MCF 10A (cell line): ENCODE data around the gene APOBEC3B. TPM values are rescaled to one million over a fixed set of nuclear protein-coding genes. Genes with fewer than 3 reads are reported as not detected.

Experiments
- BruUV-seq: library from RNA; stranded (reverse); fragments of 400-500 nt; replicated peaks from 2 replicates; lab custom pipeline; 2021; lab: Mats Ljungman, UMichigan
- CTCF ChIA-PET: fragments of 300-600 bp; sonication (Branson Sonifier 250); formaldehyde crosslinking; extraction: SDS; loops from one replicate; lab custom pipeline; 2021; ENCODE audit warnings: antibody characterized with exemption, inconsistent platforms; lab: Yijun Ruan, JAX
- POLR2A ChIA-PET: fragments of 300-600, 350-650 bp; sonication (Branson Sonifier 250); formaldehyde crosslinking; extraction: SDS; loops from one replicate; lab custom pipeline; 2020; ENCODE audit warnings: antibody characterized with exemption, inconsistent platforms; lab: Yijun Ruan, JAX
- DNase-seq: peaks from one replicate; pipeline ENCODE4 v3.0.0-alpha.2; 2018; ENCODE audit not compliant: unreplicated experiment
- H3K27ac Mint-ChIP-seq: one replicate; pipeline ENCODE4 v1.8.0; 2022; ENCODE audit warnings: mild to moderate bottlenecking, low read depth, mixed read lengths; ENCODE audit not compliant: unreplicated experiment
- H3K27me3 Mint-ChIP-seq: one replicate; pipeline ENCODE4 v1.8.0; 2022; ENCODE audit warnings: mixed read lengths; ENCODE audit not compliant: insufficient read depth, unreplicated experiment
- H3K36me3 Mint-ChIP-seq: one replicate; pipeline ENCODE4 v1.8.0; 2022; ENCODE audit warnings: mild to moderate bottlenecking, moderate library complexity, mixed read lengths; ENCODE audit not compliant: insufficient read depth, unreplicated experiment
- H3K4me1 Mint-ChIP-seq: one replicate; pipeline ENCODE4 v1.8.0; 2022; ENCODE audit warnings: mixed read lengths; ENCODE audit not compliant: insufficient read depth, unreplicated experiment
- H3K4me3 Mint-ChIP-seq: one replicate; pipeline ENCODE4 v1.8.0; 2022; ENCODE audit warnings: mild to moderate bottlenecking, moderate library complexity, mixed read lengths; ENCODE audit not compliant: unreplicated experiment
- H3K9me3 Mint-ChIP-seq: one replicate; pipeline ENCODE4 v1.8.0; 2022; ENCODE audit warnings: mixed read lengths; ENCODE audit not compliant: unreplicated experiment
- intact Hi-C: fragments of 100-400 bp; cut with micrococcal nuclease; formaldehyde crosslinking; loops from 2 replicates; pipeline ENCODE4 v1.14.1; 2022
- total RNA-seq: library from RNA; stranded (reverse); gene quantifications from 2 replicates; pipeline ENCODE4 v1.2.3, GENCODE V29; 2022
- TF ChIP-seq, protein P1 (sequence below): fragments of 200-600 bp; IDR thresholded peaks from one replicate; pipeline ENCODE4 v1.8.0; 2022; ENCODE audit warnings: antibody characterized with exemption, mild to moderate bottlenecking; ENCODE audit not compliant: unreplicated experiment

APOBEC3B gene
- total RNA-seq, 1 experiment from 2014 or later, result 1.1 TPM

DNA sequence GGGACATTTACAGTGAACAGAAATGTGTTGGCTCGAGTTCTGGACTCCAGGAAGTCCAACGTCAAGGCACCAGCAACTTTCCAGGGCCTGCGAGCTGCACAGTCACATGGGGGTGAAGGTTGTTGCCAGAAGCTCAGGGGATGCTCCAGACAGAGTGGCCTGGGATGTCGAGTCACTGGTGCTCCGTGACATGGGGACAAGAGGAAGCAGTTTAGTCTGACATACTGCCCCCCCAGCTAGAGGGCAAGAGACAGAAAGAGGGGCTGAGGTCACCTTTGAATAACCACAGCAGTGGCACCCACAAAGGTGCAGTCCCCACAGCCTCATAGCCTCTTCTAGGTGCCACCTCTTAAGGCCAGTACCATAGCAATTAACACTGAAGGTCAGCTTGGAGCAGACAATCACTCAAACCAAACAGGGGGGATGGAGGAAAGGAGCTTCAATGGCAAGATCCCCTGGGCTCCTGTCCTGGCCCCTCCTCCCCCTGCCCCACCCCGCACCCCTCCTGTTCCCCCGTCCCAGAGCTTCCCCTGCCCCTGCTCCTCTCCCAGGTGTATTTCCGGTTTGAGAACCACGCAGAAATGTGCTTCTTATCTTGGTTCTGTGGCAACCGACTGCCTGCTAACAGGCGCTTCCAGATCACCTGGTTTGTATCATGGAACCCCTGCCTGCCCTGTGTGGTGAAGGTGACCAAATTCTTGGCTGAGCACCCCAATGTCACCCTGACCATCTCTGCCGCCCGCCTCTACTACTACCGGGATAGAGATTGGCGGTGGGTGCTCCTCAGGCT lies 42.6 kb downstream of the APOBEC3B start:
- H3K4me1 Mint-ChIP-seq, result peaks cover 5% of the 10 kb centered on the region
- no peak overlapping the region for H3K4me3 Mint-ChIP-seq
- intact Hi-C loops, result no loop called here
- H3K27ac Mint-ChIP-seq, result no peak overlapping the region
- DNase-seq, result no peak
- CTCF ChIA-PET, result interaction anchor here (0.6 kb wide), 1 partner anchor 21 kb away, joined by 3 read pairs; no protein-coding TSS in a partner anchor
- H3K36me3 Mint-ChIP-seq, result no peaks in the 10 kb centered on the region
- TF ChIP-seq, protein P1, sequence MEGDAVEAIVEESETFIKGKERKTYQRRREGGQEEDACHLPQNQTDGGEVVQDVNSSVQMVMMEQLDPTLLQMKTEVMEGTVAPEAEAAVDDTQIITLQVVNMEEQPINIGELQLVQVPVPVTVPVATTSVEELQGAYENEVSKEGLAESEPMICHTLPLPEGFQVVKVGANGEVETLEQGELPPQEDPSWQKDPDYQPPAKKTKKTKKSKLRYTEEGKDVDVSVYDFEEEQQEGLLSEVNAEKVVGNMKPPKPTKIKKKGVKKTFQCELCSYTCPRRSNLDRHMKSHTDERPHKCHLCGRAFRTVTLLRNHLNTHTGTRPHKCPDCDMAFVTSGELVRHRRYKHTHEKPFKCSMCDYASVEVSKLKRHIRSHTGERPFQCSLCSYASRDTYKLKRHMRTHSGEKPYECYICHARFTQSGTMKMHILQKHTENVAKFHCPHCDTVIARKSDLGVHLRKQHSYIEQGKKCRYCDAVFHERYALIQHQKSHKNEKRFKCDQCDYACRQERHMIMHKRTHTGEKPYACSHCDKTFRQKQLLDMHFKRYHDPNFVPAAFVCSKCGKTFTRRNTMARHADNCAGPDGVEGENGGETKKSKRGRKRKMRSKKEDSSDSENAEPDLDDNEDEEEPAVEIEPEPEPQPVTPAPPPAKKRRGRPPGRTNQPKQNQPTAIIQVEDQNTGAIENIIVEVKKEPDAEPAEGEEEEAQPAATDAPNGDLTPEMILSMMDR, result no peak
- POLR2A ChIA-PET, result no interaction called here
- H3K27me3 Mint-ChIP-seq, result no peaks in the 10 kb centered on the region
- no peaks in the 10 kb centered on the region for H3K9me3 Mint-ChIP-seq
- BruUV-seq, result no TSS peak

DNA sequence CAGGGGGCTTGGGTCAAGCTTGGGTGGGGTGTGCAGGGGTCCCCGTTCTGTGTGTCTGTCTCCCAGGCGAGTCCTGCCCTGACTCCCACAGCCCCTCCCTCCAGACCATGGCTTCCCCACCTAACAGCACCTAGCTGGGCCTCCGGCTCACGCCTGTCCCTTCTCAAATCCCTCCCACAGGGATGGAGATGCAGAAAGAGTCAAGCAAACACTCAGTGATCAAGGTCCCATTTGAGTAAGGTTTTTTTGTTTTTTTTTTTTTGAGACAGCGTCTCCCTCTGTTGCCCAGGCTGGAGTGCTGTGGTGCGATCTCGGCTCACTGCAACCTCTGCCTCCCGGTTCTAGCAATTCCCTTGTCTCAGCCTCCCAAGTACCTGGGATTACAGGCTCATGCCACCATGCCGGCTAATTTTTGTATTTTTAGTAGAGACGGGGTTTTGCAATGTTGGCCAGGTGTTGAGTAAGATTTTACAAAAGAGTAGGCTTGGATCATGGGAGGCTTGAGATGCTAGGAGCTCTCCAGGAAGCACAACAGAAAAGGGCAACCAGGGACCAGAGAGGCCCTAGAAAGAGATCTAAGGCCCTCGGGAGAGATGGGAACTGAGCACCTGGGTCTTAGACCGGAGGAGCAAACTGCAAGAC lies 44.5 kb downstream of the APOBEC3B start:
- POLR2A ChIA-PET, result no interaction called here

DNA sequence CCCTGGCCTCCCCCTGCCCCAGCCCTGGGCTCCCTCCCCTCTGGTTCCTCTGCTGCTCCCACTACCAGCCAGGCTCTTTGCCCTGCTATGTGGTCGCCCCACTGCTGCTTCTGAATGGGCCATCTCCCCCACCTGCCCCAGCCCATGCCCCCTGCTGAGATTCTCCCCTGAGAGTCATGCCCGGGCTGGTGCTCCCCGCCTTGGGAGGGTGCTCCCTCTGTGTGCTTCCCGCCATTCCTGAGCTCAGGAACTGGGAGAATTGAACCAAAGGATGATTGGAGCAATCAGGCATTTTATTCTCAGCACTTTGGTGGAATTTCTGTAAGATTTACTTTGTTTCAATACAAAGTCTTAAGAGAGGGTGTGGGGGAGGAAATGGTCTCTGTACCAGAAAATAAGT lies 45.6 kb downstream of the APOBEC3B start:
- intact Hi-C loops, result no loop called here

More for the DNA sequence above, 44.5 kb downstream of the APOBEC3B start:
- Mint-ChIP-seq H3K27ac (no peak overlapping the region), H3K4me3 (no peak overlapping the region), H3K36me3 (no peaks in the 10 kb centered on the region), H3K27me3 (no peaks in the 10 kb centered on the region), H3K9me3 (no peaks in the 10 kb centered on the region), H3K4me1 (peaks cover 5% of the 10 kb centered on the region)
- TF ChIP-seq, protein P1, result no peak
- DNase-seq, result peak; percentile 8
- intact Hi-C loops, result no loop called here
- BruUV-seq, result no TSS peak
- CTCF ChIA-PET, result interaction anchor here (0.5 to 0.6 kb wide), 2 partner anchors 102 to 252 kb away, joined by 3 read pairs; no protein-coding TSS in a partner anchor

More for the DNA sequence above, 45.6 kb downstream of the APOBEC3B start:
- H3K36me3 Mint-ChIP-seq, result no peaks in the 10 kb centered on the region
- ChIA-PET CTCF (interaction anchor here (0.6 kb wide), 2 partner anchors 21 to 25 kb away, joined by 3 to 4 read pairs; no protein-coding TSS in a partner anchor), POLR2A (no interaction called here)
- TF ChIP-seq, protein P1, result no peak
- H3K4me3 Mint-ChIP-seq, result no peak overlapping the region
- BruUV-seq, result no TSS peak
- H3K4me1 Mint-ChIP-seq, result peaks cover 5% of the 10 kb centered on the region
- DNase-seq, result no peak
- H3K9me3 Mint-ChIP-seq, result no peaks in the 10 kb centered on the region
- no peak overlapping the region for H3K27ac Mint-ChIP-seq
- no peaks in the 10 kb centered on the region for H3K27me3 Mint-ChIP-seq
